Keratinocyte (primary cell): ENCODE measurements around the gene ITPR1. TPM values are rescaled to one million over a fixed set of nuclear protein-coding genes. Genes with fewer than 3 reads are reported as not detected.

ENCODE experiments used
- DNase-seq: peaks from one replicate; pipeline ENCODE4 v3.0.0-alpha.2; 2011; ENCODE audit warnings: low read depth, missing footprints, low spot score
- FAIRE-seq: peaks from 2 replicates; lab custom pipeline; 2011; peaks lifted over from hg19 to GRCh38; lab: Jason Lieb, UNC
- H2AFZ ChIP-seq: 2 replicates; pipeline ENCODE4 v1.6.0; 2012; ENCODE audit warnings: low read length, control low read depth, inconsistent platforms; ENCODE audit not compliant: control insufficient read depth
- H3K27ac ChIP-seq: 2 replicates; pipeline ENCODE4 v1.5.1; 2011; ENCODE audit warnings: low read length; ENCODE audit not compliant: control insufficient read depth, insufficient read depth
- H3K27me3 ChIP-seq: 3 replicates; pipeline ENCODE4 v1.6.0; 2011; ENCODE audit warnings: low read length; ENCODE audit not compliant: control insufficient read depth, insufficient read depth; ENCODE audit errors: extremely low read depth
- H3K36me3 ChIP-seq, 2 experiments: 2 replicates in 1 of 2; 3 replicates in 1 of 2; pipeline ENCODE4 v1.5.1; 2011; ENCODE audit warnings: low read length in 2 of 2, mild to moderate bottlenecking in 1 of 2; ENCODE audit not compliant: control insufficient read depth in 2 of 2, insufficient read depth in 2 of 2; ENCODE audit errors: extremely low read depth in 1 of 2
- H3K4me1 ChIP-seq: 3 replicates; pipeline ENCODE4 v1.5.1; 2011; ENCODE audit warnings: low read length; ENCODE audit not compliant: control insufficient read depth, insufficient read depth; ENCODE audit errors: extremely low read depth
- H3K4me2 ChIP-seq: 3 replicates; pipeline ENCODE4 v1.6.0; 2011; ENCODE audit warnings: low read depth, low read length; ENCODE audit not compliant: control insufficient read depth, insufficient read depth; ENCODE audit errors: extremely low read depth
- H3K4me3 ChIP-seq, 3 experiments: fragments of 200-600 bp in 1 of 3; sonication (generic) in 1 of 3; 2 replicates in 2 of 3; 3 replicates in 1 of 3; pipeline ENCODE4 v1.5.1; 2011 to 2016; ENCODE audit warnings: low read length in 3 of 3, mild to moderate bottlenecking in 3 of 3, control low read depth in 2 of 3, inconsistent platforms in 1 of 3, low read depth in 1 of 3, mixed read lengths in 1 of 3, mixed run types in 1 of 3, moderate library complexity in 1 of 3; ENCODE audit not compliant: control insufficient read depth in 2 of 3, insufficient read depth in 2 of 3; ENCODE audit errors: extremely low read depth in 1 of 3
- H3K79me2 ChIP-seq: 2 replicates; pipeline ENCODE4 v1.6.0; 2012; ENCODE audit warnings: low read length; ENCODE audit not compliant: control insufficient read depth, insufficient read depth
- H3K9ac ChIP-seq: 3 replicates; pipeline ENCODE4 v1.6.0; 2011; ENCODE audit warnings: low read length; ENCODE audit not compliant: control insufficient read depth, insufficient read depth; ENCODE audit errors: extremely low read depth
- H3K9me1 ChIP-seq: 3 replicates; pipeline ENCODE4 v1.6.0; 2011; ENCODE audit warnings: low read length; ENCODE audit not compliant: control insufficient read depth, insufficient read depth; ENCODE audit errors: extremely low read depth
- H3K9me3 ChIP-seq: 2 replicates; pipeline ENCODE4 v1.5.1; 2012; ENCODE audit warnings: low read depth, low read length; ENCODE audit not compliant: control insufficient read depth
- H4K20me1 ChIP-seq: 3 replicates; pipeline ENCODE4 v1.6.0; 2011; ENCODE audit warnings: low read length; ENCODE audit not compliant: control insufficient read depth, insufficient read depth; ENCODE audit errors: extremely low read depth
- EZH2 ChIP-seq: IDR thresholded peaks from one replicate; pipeline ENCODE4 v1.6.1; 2012; ENCODE audit warnings: inconsistent platforms, mild to moderate bottlenecking, low read length, moderate library complexity
- dilution Hi-C: fragments of 300-500 bp; cut with MboI; formaldehyde crosslinking; loops from one replicate; pipeline ENCODE4 v1.7.0; 2020; ENCODE audit warnings: low sequenced_read_pairs; ENCODE audit not compliant: extremely low pct_ligation_motif_present
- polyA plus RNA-seq, 5 experiments: library from polyadenylated mRNA; depleted of rRNA in 3 of 5; stranded (reverse) in 3 of 5; stranded (forward) in 1 of 5; unstranded in 1 of 5; fragments of >200 nt; gene quantifications; 1 replicate in 1 of 5; 2 replicates in 3 of 5; 3 replicates in 1 of 5; pipeline versions ENCODE4 v1.2.1 to v1.2.3, GENCODE V29; 2011 to 2012; ENCODE audit warnings: missing spikeins in 2 of 5, low read depth in 1 of 5, low replicate concordance in 1 of 5
- TF ChIP-seq, protein P1 (sequence below), 3 experiments: IDR thresholded peaks in 1 of 3; conservative IDR thresholded peaks in 1 of 3; optimal IDR thresholded peaks in 1 of 3; 2 replicates in 2 of 3; 3 replicates in 1 of 3; pipeline versions ENCODE3 to v1.5.1; 2011; ENCODE audit warnings: low read length in 3 of 3, mild to moderate bottlenecking in 3 of 3, moderate library complexity in 2 of 3, control low read depth in 1 of 3, inconsistent platforms in 1 of 3; ENCODE audit not compliant: insufficient read depth in 2 of 3; ENCODE audit errors: extremely low read depth in 1 of 3

Gene ITPR1
- polyA plus RNA-seq, 1 donor (not counting 4 experiments of a cell fraction or from before 2014, with no cell fraction given) = 3.5 TPM

- no peak overlapping the region for H3K4me3 ChIP-seq
- DNase-seq (no peak), FAIRE-seq (no peak)
- H3K9ac ChIP-seq = no peak overlapping the region
- no peaks in the 10 kb centered on the region for H3K9me1 ChIP-seq
- H3K27me3 ChIP-seq = no peaks in the 10 kb centered on the region
- H3K4me2 ChIP-seq = no peak overlapping the region
- H3K36me3 ChIP-seq = no peaks in the 10 kb centered on the region
- H3K27ac ChIP-seq = no peak overlapping the region
- no peak overlapping the region for H2AFZ ChIP-seq
- no peaks in the 10 kb centered on the region for H3K9me3 ChIP-seq
- H3K79me2 ChIP-seq = no peaks in the 10 kb centered on the region
- no peaks in the 10 kb centered on the region for H3K4me1 ChIP-seq
- dilution Hi-C loops = no loop called here
- TF ChIP-seq, protein P1, sequence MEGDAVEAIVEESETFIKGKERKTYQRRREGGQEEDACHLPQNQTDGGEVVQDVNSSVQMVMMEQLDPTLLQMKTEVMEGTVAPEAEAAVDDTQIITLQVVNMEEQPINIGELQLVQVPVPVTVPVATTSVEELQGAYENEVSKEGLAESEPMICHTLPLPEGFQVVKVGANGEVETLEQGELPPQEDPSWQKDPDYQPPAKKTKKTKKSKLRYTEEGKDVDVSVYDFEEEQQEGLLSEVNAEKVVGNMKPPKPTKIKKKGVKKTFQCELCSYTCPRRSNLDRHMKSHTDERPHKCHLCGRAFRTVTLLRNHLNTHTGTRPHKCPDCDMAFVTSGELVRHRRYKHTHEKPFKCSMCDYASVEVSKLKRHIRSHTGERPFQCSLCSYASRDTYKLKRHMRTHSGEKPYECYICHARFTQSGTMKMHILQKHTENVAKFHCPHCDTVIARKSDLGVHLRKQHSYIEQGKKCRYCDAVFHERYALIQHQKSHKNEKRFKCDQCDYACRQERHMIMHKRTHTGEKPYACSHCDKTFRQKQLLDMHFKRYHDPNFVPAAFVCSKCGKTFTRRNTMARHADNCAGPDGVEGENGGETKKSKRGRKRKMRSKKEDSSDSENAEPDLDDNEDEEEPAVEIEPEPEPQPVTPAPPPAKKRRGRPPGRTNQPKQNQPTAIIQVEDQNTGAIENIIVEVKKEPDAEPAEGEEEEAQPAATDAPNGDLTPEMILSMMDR (optimal IDR thresholded peaks at IDR 0.05 in 1 of 3, IDR thresholded peaks at IDR 0.05 in 1 of 3, conservative IDR thresholded peaks at IDR 0.05 in 1 of 3; ENCODE audit: extremely low read depth in 1 of 3, insufficient read depth in 2 of 3, low read length in 3 of 3) = no peak
- TF ChIP-seq EZH2 = no peak
- H4K20me1 ChIP-seq = no peaks in the 10 kb centered on the region
Measured at GRCh38 chr3:4680227-4680691, 187.1 kb downstream of the ITPR1 start.

GRCh38 chr3:4680871-4681300 is 187.7 kb downstream of the ITPR1 start:
- Histone ChIP-seq H3K27me3 (no peaks in the 10 kb centered on the region), H3K4me2 (no peak overlapping the region), H3K36me3 (no peaks in the 10 kb centered on the region), H2AFZ (no peak overlapping the region), H3K4me3 (no peak overlapping the region), H3K9me1 (no peaks in the 10 kb centered on the region), H4K20me1 (no peaks in the 10 kb centered on the region), H3K79me2 (no peaks in the 10 kb centered on the region), H3K9ac (no peak overlapping the region), H3K9me3 (no peaks in the 10 kb centered on the region), H3K4me1 (no peaks in the 10 kb centered on the region), H3K27ac (no peak overlapping the region)
- no peak for DNase-seq
- dilution Hi-C loops = no loop called here
- FAIRE-seq = no peak
- TF ChIP-seq, protein P1 (optimal IDR thresholded peaks at IDR 0.05 in 1 of 3, IDR thresholded peaks at IDR 0.05 in 1 of 3, conservative IDR thresholded peaks at IDR 0.05 in 1 of 3; ENCODE audit: extremely low read depth in 1 of 3, insufficient read depth in 2 of 3, low read length in 3 of 3) = no peak
- TF ChIP-seq EZH2 = no peak
